Sigmoid colon (tissue), 7 donors: Measurements from ENCODE around the gene FERMT2. TPM values are rescaled to one million over a fixed set of nuclear protein-coding genes. Genes with fewer than 3 reads are reported as not detected.

Experiments used
- DNase-seq: peaks from one replicate; pipeline ENCODE4 v3.0.0-alpha.2; 2019
- H3K27ac ChIP-seq, 4 donors: fragments of 200-600 bp; sonication (generic); one replicate each; pipeline ENCODE4 v1.5.1; 2016 to 2019; ENCODE audit warnings: mild to moderate bottlenecking in 1 of 4
- H3K27me3 ChIP-seq, 3 donors: fragments of 200-600 bp; sonication (generic); one replicate each; pipeline ENCODE4 v1.5.1; 2019; ENCODE audit warnings: mild to moderate bottlenecking in 1 of 3
- H3K36me3 ChIP-seq, 4 donors: fragments of 200-600 bp; sonication (generic); one replicate each; pipeline ENCODE4 v1.5.1; 2016 to 2019
- H3K4me1 ChIP-seq, 4 donors: fragments of 200-600 bp; sonication (generic); one replicate each; pipeline ENCODE4 v1.5.1; 2017 to 2019
- H3K4me3 ChIP-seq, 4 donors: fragments of 200-600 bp; sonication (generic); one replicate each; pipeline ENCODE4 v1.5.1; 2017 to 2019; ENCODE audit warnings: mild to moderate bottlenecking in 2 of 4, moderate library complexity in 1 of 4
- H3K9me3 ChIP-seq, 4 donors: fragments of 200-600 bp in 3 of 4; sonication (generic) in 3 of 4; one replicate each; pipeline versions ENCODE4 v1.5.1 to v1.6.1; 2013 to 2019
- EP300 ChIP-seq, 4 donors: sonication (generic); formaldehyde crosslinking; IDR thresholded peaks; one replicate each; pipeline ENCODE4 v1.6.1; 2017; ENCODE audit warnings: antibody characterized with exemption in 4 of 4
- POLR2A ChIP-seq, 2 donors: fragments of 450-650 bp; IDR thresholded peaks; one replicate each; pipeline ENCODE4 v1.6.1; 2016; ENCODE audit warnings: antibody characterized with exemption in 2 of 2, mild to moderate bottlenecking in 2 of 2, moderate library complexity in 2 of 2
- POLR2AphosphoS5 ChIP-seq, 4 donors: sonication (generic); formaldehyde crosslinking; IDR thresholded peaks; one replicate each; pipeline ENCODE4 v1.6.1; 2017; ENCODE audit warnings: antibody characterized with exemption in 4 of 4
- WGBS, 2 donors: extraction: QIAGEN DNeasy Blood & Tissue Kit; methylation state at CpG; one replicate each; pipeline ENCODE4 v1.1.7; 2013; 5-methylcytosine and 5-hydroxymethylcytosine counted together
- intact Hi-C: fragments of 100-400 bp; cut with DNase I; formaldehyde crosslinking; loops from one replicate; pipeline ENCODE4 v1.15.1; 2023
- polyA plus RNA-seq, 3 donors: library from polyadenylated mRNA; stranded (reverse); fragments of 200-250 nt; gene quantifications; one replicate each; pipeline ENCODE4 v1.2.3, GENCODE V29; 2013
- total RNA-seq, 4 donors: library from RNA; depleted of rRNA; stranded (reverse); fragments of >200 nt; gene quantifications; one replicate each; pipeline ENCODE4 v1.1.0, GENCODE V29; 2016
- TF ChIP-seq, protein P1 (sequence below), 4 experiments: fragments of 450-650 bp in 3 of 4; fragments of 200-600 bp in 1 of 4; IDR thresholded peaks; one replicate each; pipeline ENCODE4 v1.5.1; 2016 to 2019; ENCODE audit warnings: antibody characterized with exemption in 4 of 4, mild to moderate bottlenecking in 3 of 4, moderate library complexity in 2 of 4
- donor health status: healthy with polysubstance abuse.
- donor health status: Bipolar disorder and iron deficiency.
- donor health status: healthy.

FERMT2 gene
- total and polyA plus RNA-seq, 7 donors = 3.0 to 317 (median 278) TPM

DNA sequence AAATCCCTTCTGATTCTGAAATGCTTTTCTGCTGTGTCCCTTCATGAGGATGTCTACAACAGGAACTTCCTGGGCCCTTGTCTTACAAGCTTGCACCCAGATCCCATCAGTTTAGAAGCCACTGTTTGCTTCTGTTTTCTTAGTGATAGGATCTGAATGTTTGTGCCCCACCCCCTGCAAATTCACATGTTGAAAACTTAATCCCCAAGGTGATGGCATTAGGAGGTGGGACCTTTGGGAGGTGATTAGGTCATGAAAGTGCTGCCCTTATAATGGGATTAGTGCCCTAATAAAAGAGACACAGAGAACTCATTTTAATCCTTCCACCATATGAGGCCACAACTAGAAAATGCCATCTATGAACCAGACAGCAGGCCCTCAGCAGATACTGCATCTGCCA, 123.4 kb downstream of the FERMT2 start:
- TF ChIP-seq, protein P1, sequence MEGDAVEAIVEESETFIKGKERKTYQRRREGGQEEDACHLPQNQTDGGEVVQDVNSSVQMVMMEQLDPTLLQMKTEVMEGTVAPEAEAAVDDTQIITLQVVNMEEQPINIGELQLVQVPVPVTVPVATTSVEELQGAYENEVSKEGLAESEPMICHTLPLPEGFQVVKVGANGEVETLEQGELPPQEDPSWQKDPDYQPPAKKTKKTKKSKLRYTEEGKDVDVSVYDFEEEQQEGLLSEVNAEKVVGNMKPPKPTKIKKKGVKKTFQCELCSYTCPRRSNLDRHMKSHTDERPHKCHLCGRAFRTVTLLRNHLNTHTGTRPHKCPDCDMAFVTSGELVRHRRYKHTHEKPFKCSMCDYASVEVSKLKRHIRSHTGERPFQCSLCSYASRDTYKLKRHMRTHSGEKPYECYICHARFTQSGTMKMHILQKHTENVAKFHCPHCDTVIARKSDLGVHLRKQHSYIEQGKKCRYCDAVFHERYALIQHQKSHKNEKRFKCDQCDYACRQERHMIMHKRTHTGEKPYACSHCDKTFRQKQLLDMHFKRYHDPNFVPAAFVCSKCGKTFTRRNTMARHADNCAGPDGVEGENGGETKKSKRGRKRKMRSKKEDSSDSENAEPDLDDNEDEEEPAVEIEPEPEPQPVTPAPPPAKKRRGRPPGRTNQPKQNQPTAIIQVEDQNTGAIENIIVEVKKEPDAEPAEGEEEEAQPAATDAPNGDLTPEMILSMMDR (IDR thresholded peaks at IDR 0.05) = no peak
- TF ChIP-seq POLR2AphosphoS5 (IDR thresholded peaks at IDR 0.05) = no peak
- no peak for TF ChIP-seq EP300 (IDR thresholded peaks at IDR 0.05)
- TF ChIP-seq POLR2A (IDR thresholded peaks at IDR 0.05) = no peak

DNA sequence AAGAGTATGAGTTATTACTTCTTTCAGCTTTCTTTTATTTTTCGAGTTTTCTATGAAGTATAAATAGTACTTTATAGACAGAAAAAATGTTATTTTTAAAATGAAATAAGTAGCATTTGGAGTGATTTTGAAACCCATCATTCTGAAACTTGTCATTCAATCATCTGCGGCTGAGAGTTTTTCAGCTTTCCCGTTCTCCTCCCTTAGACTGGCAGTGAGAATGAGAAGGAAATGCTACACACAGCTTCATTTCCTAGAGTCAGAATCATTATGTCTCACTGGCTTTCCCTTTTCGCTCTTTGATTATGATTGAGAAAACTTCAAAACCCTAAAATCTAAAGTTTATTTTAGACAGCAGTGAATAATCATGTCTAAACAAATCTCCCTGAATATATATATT, 125.8 kb downstream of the FERMT2 start:
- WGBS, 2 donors = 58 to 69% methylated on average over 4 of the region's 4 CpGs
- Histone ChIP-seq H3K27ac (no peak overlapping the region), H3K27me3 (no peaks in the 10 kb centered on the region), H3K36me3 (no peaks in the 10 kb centered on the region), H3K4me1 (peaks cover 0 to 3% (median 0%) of the 10 kb centered on the region in 4 donors), H3K4me3 (no peak overlapping the region), H3K9me3 (no peaks in the 10 kb centered on the region)
- intact Hi-C loops = no loop called here
- no peak for DNase-seq
- TF ChIP-seq EP300 (IDR thresholded peaks at IDR 0.05) = no peak
- no peak for TF ChIP-seq POLR2AphosphoS5 (IDR thresholded peaks at IDR 0.05)
- TF ChIP-seq POLR2A (IDR thresholded peaks at IDR 0.05) = no peak
- TF ChIP-seq, protein P1 (IDR thresholded peaks at IDR 0.05) = no peak

More for the DNA sequence above, 123.4 kb downstream of the FERMT2 start:
- DNase-seq = no peak
- peaks cover 0 to 3% (median 0%) of the 10 kb centered on the region in 4 donors for H3K4me1 ChIP-seq
- no peaks in the 10 kb centered on the region for H3K27me3 ChIP-seq
- no peaks in the 10 kb centered on the region for H3K36me3 ChIP-seq
- H3K4me3 ChIP-seq = no peak overlapping the region
- intact Hi-C loops = no loop called here
- H3K27ac ChIP-seq = no peak overlapping the region
- H3K9me3 ChIP-seq = no peaks in the 10 kb centered on the region

DNA sequence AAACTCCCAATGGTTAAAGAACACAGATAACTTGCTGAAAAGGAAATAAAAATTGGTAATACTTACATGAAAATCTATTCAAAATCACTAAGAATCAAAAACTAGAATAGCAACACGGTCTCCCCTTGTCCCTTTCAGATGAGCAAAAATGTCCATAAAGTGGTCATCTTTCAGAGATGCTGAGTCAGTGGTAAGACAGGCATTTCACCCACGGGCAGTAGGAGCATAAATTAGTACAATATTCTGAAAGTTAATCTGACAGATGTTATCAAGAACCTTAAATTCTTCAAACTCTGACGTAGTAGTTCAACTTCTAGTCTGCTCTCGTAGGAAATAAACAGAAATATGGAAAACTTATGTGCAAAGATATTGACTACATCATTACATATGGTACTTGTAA, 126.4 kb downstream of the FERMT2 start:
- no peaks in the 10 kb centered on the region for H3K27me3 ChIP-seq
- no peak for DNase-seq
- H3K4me1 ChIP-seq = peaks cover 0 to 3% (median 0%) of the 10 kb centered on the region in 4 donors
- H3K9me3 ChIP-seq = no peaks in the 10 kb centered on the region
- TF ChIP-seq EP300 (IDR thresholded peaks at IDR 0.05) = no peak
- TF ChIP-seq, protein P1 (IDR thresholded peaks at IDR 0.05) = no peak
- no peak for TF ChIP-seq POLR2A (IDR thresholded peaks at IDR 0.05)
- TF ChIP-seq POLR2AphosphoS5 (IDR thresholded peaks at IDR 0.05) = no peak
- H3K27ac ChIP-seq = no peak overlapping the region
- no peaks in the 10 kb centered on the region for H3K36me3 ChIP-seq
- 37 to 57% methylated on average over 4 of the region's 4 CpGs for WGBS, 2 donors
- intact Hi-C loops = loop anchor here (1.0 to 5.0 kb wide), 2 partner anchors 137 to 483 kb away; no protein-coding TSS in a partner anchor
- H3K4me3 ChIP-seq = no peak overlapping the region

DNA sequence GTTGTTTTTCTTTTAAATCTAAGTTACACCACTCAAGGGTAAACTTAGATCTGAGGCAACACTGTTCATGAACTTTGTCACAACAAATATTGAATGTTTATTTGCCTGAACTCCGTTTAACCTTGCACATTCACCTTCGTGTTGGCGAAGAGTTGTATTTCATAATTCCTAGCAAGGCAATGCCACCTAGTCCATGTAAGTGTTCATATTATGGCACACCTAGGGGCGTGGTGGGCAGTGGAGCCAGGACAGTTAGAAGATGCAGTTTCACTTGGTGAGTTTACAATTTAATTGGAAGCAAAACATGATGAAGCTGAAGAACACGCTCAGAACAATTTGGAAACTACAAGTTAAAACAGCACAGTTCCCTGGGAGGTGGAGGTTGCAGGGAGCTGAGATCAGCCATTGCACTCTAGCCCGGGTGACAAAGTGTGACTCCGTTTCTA, 129.0 kb downstream of the FERMT2 start:
- Histone ChIP-seq H3K9me3 (no peaks in the 10 kb centered on the region), H3K4me3 (no peak overlapping the region), H3K36me3 (no peaks in the 10 kb centered on the region), H3K4me1 (peaks cover 0 to 3% (median 0%) of the 10 kb centered on the region in 4 donors), H3K27me3 (no peaks in the 10 kb centered on the region), H3K27ac (no peak overlapping the region)
- intact Hi-C loops = loop anchor here (2.0 to 5.0 kb wide), 2 partner anchors 233 to 485 kb away; no protein-coding TSS in a partner anchor
- 15 to 64% methylated on average over 7 of the region's 7 CpGs for WGBS, 2 donors
- TF ChIP-seq, protein P1 (IDR thresholded peaks at IDR 0.05) = no peak
- TF ChIP-seq POLR2A (IDR thresholded peaks at IDR 0.05) (no peak), POLR2AphosphoS5 (IDR thresholded peaks at IDR 0.05) (no peak), EP300 (IDR thresholded peaks at IDR 0.05) (no peak)
- no peak for DNase-seq

DNA sequence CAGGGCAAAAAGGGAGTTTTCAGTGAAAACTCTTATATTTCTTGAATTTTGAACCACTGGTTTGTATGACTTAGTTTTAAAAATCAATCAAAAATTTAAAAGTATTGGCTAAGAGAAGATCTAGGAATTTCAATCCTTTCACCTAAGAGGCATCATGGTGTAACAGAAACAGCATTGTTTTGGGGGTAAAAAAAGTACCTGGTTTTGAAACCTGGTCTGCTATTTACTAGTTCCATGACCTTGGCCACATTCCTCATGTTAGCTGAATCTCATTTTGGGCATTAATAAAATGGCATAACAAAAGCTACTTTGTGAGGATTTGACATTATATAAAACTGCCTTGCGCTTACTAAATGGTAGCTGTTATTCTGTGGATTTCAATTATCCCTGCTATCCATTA, 142.7 kb downstream of the FERMT2 start:
- TF ChIP-seq POLR2A (IDR thresholded peaks at IDR 0.05) = no peak
- no peak for TF ChIP-seq POLR2AphosphoS5 (IDR thresholded peaks at IDR 0.05)
- no peak for TF ChIP-seq EP300 (IDR thresholded peaks at IDR 0.05)
- TF ChIP-seq, protein P1 (IDR thresholded peaks at IDR 0.05) = no peak
- no peak for DNase-seq
- WGBS, 2 donors = 40 to 91% methylated on average over 1 of the region's 1 CpG
- Histone ChIP-seq H3K27me3 (no peaks in the 10 kb centered on the region), H3K27ac (no peak overlapping the region), H3K9me3 (no peaks in the 10 kb centered on the region), H3K4me1 (no peaks in the 10 kb centered on the region), H3K4me3 (no peak overlapping the region), H3K36me3 (no peaks in the 10 kb centered on the region)
- intact Hi-C loops = no loop called here
